Kidney capillary endothelial cell (primary cell): Measurements from ENCODE around the gene MROH9.
"Not testable (repeated sequence)": the region's sequence is repeated elsewhere in the genome, so short reads cannot be mapped to it uniquely, and the experiment has no call there.

Source experiments
- DNase-seq: peaks from one replicate; pipeline ENCODE4 v3.0.0-alpha.2; 2018; ENCODE audit warnings: low spot score

Gene MROH9

GRCh38 chr1:170935231-170935630, at the start of gene MROH9:
MROH9 (plus strand) TSS chr1:170935534; CDS start chr1:170945557, 10,023 bp downstream.
- no peak for DNase-seq

- DNase-seq: no peak
Measured at GRCh38 chr1:170885551-170885950, 49.8 kb upstream of the MROH9 start.

- DNase-seq: no peak
Measured at GRCh38 chr1:170886460-170886859, 48.9 kb upstream of the MROH9 start.

GRCh38 chr1:170887726-170888125, 47.6 kb upstream of the MROH9 start:
- no peak for DNase-seq

GRCh38 chr1:170891872-170892271, 43.5 kb upstream of the MROH9 start:
- DNase-seq: no peak

GRCh38 chr1:170893655-170894297, 41.6 kb upstream of the MROH9 start:
- no peak for DNase-seq

GRCh38 chr1:170903961-170904360, 31.4 kb upstream of the MROH9 start:
- DNase-seq: no peak

GRCh38 chr1:170908942-170909341, 26.4 kb upstream of the MROH9 start:
- no peak for DNase-seq

GRCh38 chr1:170910273-170910672, 25.1 kb upstream of the MROH9 start:
- peak; percentile 54 for DNase-seq

- DNase-seq: no peak
Measured at GRCh38 chr1:170917373-170917772, 18.0 kb upstream of the MROH9 start.

- DNase-seq: not testable (repeated sequence)
Measured at GRCh38 chr1:170924656-170925055, 10.7 kb upstream of the MROH9 start.

- no peak for DNase-seq
Measured at GRCh38 chr1:170927955-170928840, 7.1 kb upstream of the MROH9 start.

GRCh38 chr1:170929412-170929834, 5.9 kb upstream of the MROH9 start:
- DNase-seq: no peak

GRCh38 chr1:170929835-170930554, 5.3 kb upstream of the MROH9 start:
- DNase-seq: peak; percentile 67

- DNase-seq: no peak
Measured at GRCh38 chr1:170931650-170932049, 3.7 kb upstream of the MROH9 start.

GRCh38 chr1:170932236-170932635, 3.1 kb upstream of the MROH9 start:
- no peak for DNase-seq

GRCh38 chr1:170938281-170938680, 2.9 kb downstream of the MROH9 start:
- no peak for DNase-seq

- DNase-seq: no peak
Measured at GRCh38 chr1:170939476-170939875, 4.1 kb downstream of the MROH9 start.

- not testable (repeated sequence) for DNase-seq
Measured at GRCh38 chr1:170951744-170952143, 16.4 kb downstream of the MROH9 start.

GRCh38 chr1:170959385-170959784, 24.1 kb downstream of the MROH9 start:
- DNase-seq: no peak

- no peak for DNase-seq
Measured at GRCh38 chr1:170964506-170964905, 29.2 kb downstream of the MROH9 start.

- DNase-seq: peak; percentile 38
Measured at GRCh38 chr1:170967042-170967910, 31.9 kb downstream of the MROH9 start.
